GM19025 (cell line): Measurements from ENCODE around the gene SLC37A4.
"Not testable (repeated sequence)": the region's sequence is repeated elsewhere in the genome, so short reads cannot be mapped to it uniquely, and the experiment has no call there.

Source experiments
- ATAC-seq: cut with Tn5 transposase; IDR thresholded peaks from one replicate; pipeline ENCODE4 v1.9.1; 2021; ENCODE audit warnings: mild to moderate bottlenecking, low read depth, moderate library complexity; ENCODE audit not compliant: unreplicated experiment

The SLC37A4 gene

DNA sequence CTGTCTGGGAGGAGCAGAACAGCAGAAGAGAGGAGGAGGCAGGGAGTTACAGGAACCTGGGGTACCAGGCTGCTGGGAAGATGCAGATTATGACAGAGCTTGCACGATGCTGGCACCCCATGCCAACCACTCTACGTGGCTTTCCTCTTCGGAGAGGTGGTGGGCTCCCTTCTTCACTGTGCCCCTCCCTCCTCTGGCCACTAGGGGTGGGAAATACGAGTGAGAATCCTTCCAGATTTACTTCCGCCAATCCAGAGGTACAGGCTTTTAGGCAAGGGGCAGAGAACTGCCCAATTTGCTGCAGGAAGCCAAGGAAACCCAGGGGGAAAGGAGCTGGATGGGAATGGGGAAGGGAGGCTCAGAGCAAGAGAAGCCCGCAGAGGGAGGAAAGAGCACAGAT is 14.0 kb upstream of the SLC37A4 start:
- ATAC-seq: no peak

DNA sequence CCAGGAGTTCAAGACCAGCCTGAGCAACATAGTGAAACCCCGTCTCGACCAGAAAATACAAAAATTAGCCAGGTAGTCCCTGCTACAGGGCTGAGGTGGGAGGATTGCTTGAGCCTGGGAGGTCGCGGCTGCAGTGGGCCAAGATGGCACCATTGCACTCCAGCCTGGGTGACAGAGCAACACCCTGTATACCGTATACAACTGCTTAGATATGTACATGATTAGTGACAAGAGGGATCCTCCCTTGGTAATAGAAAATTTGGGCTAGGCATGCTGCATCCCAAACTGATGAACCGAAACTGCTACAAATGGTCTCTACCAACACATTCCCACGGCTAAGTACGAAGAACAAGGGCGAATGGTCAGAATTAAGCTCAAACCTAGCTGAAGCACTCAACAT is 12.2 kb upstream of the SLC37A4 start:
- no peak for ATAC-seq

DNA sequence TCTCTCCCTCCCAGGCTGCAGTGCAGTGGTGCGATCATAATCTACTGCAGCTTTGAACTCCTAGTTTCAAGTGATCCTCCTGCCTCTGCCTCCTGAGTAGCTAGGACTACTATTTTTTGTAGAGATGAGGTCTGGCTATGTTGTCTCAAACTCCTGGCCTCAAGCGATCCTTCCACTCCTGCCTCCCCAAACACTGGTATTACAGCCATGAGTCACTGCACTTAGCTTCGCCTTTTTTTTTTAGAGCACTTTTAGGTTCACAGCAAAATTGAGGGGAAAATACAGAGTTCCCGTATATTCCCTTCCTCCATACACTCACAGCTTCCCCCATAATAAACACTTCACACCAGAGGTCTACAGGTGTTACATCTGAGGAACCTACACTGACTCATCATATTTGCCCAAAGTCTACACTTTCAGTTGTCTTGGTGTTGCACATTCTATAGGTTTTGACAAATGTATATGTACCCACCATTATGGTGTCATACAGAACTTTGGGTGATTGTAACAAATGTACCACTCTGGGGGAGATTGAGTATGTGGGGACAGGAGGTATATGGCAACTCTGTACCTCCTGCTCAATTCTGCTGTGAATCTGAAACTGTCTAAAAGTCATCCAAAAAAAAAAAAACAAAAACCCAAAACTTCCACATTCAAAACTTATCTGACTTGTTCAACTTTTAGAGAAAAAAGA is 11.3 kb upstream of the SLC37A4 start:
- ATAC-seq: no peak

DNA sequence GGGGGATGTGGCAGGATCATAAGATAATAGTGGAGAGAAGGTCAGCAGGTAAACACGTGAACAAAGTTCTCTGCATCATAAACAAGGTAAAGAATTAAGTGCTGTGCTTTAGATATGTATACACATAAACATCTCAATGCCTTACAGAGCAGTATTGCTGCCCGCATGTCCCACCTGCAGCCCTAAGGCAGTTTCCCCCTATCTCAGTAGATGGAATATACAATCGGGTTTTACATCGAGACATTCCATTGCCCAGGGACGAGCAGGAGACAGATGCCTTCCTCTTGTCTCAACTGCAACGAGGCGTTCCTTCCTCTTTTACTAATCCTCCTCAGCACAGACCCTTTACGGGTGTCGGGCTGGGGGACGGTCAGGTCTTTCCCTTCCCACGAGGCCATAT is 8.8 kb upstream of the SLC37A4 start:
- not testable (repeated sequence) for ATAC-seq

DNA sequence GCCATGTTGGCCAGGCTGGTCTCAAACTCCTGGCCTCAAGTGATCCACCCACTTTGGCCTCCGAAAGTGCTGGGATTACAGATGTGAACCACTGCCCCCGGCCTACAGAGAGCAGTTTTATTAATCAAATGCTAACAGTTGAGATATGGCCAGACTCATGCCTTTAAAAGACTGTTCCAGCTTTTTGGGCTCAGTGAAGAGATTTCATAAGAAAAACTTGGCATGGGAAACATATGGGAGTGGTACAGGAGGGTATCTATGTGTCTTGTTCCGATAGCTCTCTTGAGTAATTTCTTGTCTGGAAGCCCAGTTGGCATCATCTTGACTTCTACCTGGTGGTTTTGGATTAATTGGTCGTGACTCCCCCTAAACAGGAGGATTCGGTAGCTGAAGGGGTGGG is 8.2 kb upstream of the SLC37A4 start:
- no peak for ATAC-seq

DNA sequence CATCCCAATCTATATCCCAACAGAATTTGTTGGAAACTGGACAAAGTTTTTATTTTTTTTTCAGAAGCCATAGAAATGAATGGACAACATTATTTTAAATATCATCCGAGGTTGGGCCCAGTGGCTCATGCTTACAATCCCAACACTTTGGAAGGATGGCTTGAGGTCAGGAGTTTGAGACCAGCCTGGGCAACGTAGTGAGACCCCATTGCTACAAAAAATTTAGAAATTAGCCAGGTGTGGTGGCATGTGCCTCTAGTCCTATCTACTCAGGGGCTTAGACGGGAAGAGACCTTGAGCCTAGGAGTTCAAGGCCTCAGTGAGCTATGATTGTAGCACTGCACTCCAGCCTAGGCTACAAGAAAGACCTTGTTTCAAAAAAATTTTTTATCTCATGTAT is 4.1 kb upstream of the SLC37A4 start:
- ATAC-seq: no peak

DNA sequence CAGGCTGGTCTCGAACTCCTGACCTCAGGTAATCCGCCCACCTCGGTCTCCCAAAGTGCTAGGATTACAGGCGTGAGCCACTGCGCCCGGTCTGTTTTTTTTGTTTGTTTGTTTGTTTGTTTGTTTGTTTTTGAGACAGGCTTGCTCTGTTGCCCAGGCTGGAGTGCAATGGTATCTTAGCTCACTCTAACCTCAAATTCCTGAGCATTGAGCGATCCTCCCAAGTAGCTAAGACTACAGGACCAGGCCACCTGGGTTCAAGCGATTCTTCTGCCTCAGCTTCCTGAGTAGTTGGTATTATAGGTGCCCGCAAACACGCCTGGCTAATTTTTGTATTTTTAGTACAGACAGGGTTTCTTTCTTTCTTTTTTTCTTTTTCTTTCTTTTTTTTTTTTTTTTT is 2.7 kb upstream of the SLC37A4 start:
- not testable (repeated sequence) for ATAC-seq

DNA sequence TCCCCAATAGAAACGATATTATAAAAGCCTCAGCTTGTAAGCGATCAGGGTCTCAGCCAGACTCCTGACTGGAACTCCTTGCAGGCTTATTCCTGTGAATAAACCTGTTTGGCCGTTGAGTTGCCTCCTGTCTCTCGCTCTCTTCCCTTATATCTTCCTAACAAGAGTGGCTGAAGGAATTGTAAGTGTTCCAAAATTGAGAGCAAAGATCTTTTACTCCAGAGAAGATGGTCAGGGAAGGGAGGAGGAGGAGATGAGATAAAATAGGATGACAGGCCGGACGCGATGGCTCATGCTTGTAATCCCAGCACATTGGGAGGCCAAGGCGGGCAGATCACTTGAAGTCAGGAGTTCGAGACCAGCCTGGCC is 1.2 kb upstream of the SLC37A4 start:
- ATAC-seq: no peak

DNA sequence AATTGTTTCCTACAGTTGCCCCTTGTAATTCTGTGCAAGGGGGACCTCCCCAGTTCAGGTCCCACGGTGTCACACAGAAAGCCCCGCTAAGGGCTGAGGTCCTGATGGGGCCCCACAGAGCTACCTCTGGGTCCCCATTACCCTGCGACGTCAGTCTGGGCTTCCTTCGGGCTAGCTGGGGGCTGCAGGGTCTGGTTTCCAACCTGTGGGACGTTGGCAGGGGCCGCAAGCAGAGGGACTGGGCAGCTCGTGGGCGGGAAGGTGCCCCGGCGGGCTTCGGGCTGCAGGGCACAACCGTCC is 698 bp downstream of the SLC37A4 start:
- ATAC-seq: no peak

DNA sequence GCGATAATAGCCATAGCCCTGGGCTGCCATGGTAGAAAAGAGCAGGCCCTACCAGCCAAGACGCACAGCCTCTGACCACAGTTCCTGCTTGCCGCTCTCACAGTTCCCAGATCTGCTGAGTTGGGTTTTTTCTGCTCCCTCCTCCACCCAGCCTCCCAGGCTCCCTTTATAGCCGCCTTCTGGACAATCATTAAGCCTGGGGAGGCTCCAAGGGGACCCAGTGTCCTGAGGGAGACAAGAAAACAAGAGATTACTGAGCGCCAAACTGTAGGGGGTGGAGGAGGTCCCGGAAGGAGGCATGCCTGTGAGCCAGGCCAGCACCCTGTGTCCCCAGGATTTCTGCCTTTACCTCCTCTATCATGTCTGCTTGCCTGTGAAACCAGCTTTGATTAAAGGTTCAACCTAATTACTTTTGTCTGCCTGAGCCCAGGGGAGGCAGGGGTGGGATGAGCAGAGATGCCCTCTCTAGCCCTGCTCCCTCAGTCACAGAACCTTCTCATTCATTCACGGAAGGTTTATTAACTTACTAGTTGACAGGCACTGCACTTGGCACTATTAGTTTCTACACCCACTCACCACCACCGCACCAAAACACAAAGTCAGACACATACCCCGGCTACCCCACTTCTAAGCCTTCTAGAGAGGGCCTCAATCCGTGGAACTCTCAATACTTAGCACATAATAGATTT is 1.2 kb downstream of the SLC37A4 start:
- ATAC-seq: no peak

DNA sequence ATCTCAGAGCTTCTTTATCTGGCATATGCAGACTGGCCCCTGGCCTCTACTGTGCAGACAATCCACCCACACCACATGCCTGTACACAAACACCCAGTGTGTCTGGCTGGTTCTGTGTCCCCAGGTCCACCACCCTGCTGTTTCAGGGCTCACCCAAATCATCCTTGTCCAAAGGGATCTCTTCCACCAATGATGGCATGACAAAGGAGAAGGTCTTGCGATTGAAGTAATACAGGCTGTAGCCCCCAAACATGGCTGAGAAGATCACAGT is 1.7 kb downstream of the SLC37A4 start:
- ATAC-seq: no peak

DNA sequence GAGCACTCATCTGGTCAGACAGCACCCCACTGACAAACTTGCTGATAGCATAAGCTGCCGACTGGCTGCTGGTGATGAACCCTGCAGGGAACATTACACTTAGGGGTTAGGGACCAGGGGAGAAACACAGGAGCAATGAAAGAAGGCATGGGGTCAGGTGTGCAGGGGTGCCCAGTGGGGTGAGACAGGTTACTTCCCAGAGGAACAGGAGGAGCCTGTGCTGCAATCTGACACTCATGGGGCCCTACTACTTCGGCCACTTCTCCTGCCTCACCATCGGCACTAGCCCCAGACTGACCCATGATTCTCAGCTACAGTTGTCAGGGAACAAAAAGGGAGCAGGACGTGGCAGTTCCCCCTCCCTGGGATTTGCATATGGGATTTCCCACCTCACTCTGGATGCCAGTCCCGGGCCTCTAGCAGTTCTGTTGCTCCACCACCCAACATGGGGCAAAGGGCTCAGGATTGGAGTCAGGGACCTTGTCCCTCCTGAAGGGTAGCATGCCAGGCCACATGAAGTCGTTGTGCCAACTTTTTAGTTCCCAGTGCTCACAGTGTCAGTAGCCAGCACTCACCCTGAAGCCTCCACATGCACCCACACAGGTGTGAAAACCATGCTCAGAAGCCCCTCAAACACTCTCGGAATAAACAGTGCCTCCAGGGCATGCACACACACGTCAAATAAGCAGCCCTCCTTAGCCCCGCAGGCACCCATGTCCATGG is 2.2 kb downstream of the SLC37A4 start:
- no peak for ATAC-seq

DNA sequence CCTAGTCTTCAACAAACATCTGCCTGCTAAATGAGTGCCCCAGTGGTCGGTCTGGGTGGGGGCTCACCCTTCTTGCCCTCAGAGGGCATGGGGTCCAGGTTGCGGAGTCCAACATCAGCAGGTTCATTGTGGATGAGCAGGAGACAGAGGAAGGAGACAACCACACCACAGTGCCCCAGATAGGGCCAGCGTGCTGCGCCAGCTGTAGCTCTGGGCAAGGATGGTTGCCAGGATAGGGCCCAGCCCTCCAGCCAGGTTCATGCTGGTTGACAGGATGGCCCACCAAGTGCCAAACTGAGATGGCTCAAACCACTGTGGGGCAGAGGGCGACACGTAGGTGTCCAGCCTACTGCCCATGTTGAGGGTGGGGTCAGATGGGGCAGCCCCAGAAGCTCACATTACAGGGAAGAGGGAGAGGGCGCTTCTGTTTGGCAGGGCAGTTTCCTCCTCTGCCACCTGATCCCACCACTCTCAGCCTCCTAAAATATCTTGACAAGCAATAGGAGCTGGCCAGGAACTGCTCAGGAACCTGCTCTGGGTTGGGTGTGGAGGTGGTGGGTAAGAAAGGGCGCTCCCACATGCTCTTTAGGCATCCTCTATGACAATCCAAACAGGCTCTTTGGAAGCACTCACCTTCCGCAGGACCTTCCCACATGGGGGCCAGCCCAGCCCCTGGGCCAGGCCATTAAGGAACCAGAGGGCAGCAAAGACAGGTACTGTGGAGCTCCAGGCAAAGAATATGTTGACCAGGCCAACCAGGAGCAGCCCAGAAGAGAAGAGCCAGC is 2.9 kb downstream of the SLC37A4 start:
- no peak for ATAC-seq

DNA sequence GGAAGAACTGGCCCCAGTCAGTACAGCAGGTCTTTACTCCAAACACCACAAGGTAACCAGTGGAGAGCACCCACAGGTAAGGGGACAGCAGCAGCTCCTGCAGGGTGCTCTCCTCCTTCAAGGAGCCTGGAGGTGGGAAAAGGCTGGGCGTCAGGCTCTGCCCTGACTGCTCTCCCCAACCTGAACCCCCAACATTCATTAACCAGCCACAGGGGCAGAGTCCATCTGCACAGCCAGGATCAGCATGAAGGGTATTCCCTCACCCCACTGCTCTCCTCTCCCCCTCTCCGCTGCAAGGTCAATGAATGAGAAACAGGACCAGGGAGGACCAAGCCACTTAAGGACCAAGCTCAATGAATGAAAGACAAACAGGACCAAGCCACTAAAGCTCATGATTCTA is 3.7 kb downstream of the SLC37A4 start:
- no peak for ATAC-seq

DNA sequence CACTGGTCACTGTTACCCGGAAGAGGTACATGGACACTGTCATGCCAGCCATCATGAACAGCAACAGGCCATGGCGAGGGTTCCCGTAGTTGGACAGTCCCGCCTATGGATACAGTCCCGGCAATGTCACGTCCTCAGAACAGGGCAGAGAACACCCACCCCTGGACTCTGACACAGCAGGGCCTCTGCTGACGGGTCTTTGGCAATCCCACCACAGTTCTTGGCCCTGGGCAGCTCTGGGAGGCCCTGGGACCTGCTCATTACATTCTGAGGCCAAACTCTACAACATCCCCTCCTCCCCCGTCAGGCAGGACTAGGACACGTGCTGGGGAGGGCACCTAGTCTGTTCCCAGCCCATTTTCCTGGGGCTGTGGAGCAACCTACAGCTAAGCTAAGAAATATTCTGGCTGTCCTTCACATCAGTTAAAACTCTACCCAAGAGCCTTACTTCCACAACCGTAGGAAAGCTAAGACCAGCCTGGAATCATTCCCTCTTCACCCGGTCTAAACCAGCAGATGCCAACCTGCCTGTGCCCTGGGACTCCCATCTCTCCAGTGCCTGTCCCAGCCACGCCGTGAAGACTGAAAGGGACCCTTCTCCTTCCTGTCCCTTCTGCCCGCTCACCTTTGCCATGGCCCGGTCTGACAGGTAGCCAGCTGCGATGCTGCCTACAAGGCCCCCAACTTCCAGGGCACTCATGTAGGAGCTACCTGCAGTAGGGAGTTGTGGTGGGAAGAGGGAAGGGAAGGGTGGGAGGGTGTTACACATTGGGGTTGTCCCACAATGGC is 4.5 kb downstream of the SLC37A4 start:
- ATAC-seq: no peak

DNA sequence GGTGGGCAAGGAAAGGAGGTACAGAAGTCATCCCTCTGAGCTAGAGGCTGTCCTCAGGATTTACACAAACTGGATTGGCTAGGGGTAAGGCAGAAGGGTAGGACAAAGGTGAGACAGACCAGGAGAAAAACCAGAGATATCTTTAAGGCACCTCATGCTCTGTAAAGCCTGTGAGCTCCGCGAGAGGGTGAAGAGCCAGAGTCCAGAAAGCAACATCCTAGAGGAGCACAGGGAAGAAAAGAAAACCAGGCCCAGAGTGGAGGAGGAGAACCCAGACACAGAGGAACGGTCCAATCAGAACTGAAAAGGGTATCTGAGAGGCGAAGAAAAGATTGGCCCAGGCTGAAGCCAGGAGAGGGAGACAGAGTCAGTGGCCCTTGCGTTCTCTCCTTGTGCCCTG is 5.1 kb downstream of the SLC37A4 start:
- ATAC-seq: no peak

DNA sequence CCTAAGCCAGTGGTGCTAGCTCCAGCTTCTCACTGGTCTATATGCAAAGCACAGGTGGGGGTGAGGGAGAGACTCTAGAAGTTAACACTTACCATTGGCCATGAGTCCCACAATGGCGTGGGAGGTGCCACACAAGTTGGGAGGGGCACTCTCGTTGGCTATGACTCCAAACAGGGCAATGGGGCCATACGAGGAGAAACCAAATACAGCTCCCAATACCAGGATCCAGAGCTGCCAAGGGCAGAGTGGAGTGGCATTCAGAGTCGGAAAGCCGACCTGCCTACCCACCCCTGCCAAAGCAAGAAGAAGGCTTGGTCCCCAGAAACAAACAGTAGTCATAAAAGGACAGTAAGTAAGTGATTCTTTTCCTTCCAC is 5.6 kb downstream of the SLC37A4 start:
- no peak for ATAC-seq

DNA sequence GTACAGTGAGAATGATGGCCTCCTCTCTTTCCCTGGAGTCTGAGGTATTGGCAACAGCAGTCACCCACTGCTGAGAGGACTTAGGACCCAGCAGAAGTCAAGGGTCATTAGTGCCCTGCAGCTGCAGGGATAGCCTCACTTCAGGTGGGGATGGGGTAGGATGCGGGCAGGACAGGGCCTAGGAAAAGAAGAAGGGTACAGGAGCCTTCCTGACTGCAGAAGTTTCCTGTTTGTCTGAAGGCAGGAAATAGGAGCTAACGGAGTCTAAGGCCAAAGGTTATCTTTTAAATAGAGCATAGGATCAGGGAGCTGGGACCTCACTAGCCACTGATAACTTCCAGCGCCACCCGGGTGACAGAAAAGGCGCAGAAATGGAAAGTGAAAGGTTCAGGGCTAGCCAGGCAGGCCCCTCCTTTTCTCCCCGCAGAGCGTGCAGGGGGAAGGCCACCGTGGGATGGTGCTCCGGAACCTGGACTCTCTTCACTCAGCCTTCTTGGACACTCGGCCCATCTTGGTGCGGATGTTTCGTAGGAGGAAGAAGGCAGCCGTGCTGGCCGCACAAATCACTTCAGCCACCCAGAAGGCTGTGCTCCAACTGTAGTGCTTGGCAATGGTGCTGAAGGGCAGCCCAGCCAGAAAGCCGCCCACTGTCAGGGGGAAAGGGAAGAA is 6.1 kb downstream of the SLC37A4 start:
- no peak for ATAC-seq

DNA sequence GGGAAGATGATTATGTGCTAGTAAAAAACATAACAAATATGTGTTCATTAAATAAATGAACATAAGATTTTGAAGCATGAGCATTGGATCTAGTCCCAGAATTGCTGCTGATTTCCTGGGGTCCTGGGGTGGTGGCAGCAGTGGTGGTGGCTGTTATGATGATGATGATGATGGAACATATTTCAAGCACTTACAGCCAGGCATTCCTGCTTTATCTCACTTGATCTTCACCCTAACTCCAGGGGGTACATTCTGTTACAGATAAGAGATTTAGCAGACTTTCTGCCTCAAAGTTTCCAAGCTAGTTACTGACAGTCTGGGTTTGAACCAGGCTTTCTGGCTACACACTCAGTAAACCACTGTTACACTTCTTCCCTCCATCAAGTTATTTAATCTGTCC is 6.9 kb downstream of the SLC37A4 start:
- ATAC-seq: no peak

DNA sequence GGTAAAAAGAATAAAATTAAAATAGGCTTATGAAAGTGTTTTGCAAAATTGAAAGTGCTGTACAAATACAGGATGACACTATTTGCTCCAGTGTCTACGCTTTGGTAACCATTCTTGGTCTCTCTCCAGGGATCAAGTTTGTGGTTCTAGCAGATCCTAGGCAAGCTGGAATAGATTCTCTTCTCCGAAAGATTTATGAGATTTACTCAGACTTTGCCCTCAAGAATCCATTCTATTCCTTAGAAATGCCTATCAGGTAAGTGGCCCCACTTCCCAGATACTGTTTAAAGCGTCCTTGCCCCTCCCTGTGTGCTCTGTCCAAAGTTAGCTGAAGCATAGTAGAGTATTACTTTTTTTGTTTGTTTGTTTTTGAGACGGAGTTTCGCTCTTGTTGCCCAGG is 9.0 kb downstream of the SLC37A4 start:
- ATAC-seq: no peak
